Stromal cell of bone marrow (primary cell): ENCODE measurements around the gene DOK7.

Experiments
- DNase-seq: peaks from one replicate; pipeline ENCODE4 v3.0.0-alpha.2; 2012; ENCODE audit warnings: low read depth

Gene DOK7

GRCh38 chr4:3463556-3464348 is 646 bp downstream of the DOK7 start:
- DNase-seq: no peak

GRCh38 chr4:3464349-3464905 is 1.3 kb downstream of the DOK7 start:
- DNase-seq: no peak

- DNase-seq: no peak
These were observed 2.0 kb downstream of the DOK7 start for GRCh38 chr4:3464911-3465697.

GRCh38 chr4:3465698-3466671 is 2.9 kb downstream of the DOK7 start:
- no peak for DNase-seq

GRCh38 chr4:3466691-3467600 is 3.8 kb downstream of the DOK7 start:
- DNase-seq: no peak

GRCh38 chr4:3467601-3468031 is 4.5 kb downstream of the DOK7 start:
- DNase-seq: no peak

- DNase-seq: no peak
These were observed 5.0 kb downstream of the DOK7 start for GRCh38 chr4:3468154-3468553.

- no peak for DNase-seq
These were observed 5.7 kb downstream of the DOK7 start for GRCh38 chr4:3468804-3469203.

GRCh38 chr4:3469386-3470243 is 6.5 kb downstream of the DOK7 start:
- DNase-seq: no peak

GRCh38 chr4:3470244-3471097 is 7.4 kb downstream of the DOK7 start:
- DNase-seq: no peak

- no peak for DNase-seq
These were observed 8.1 kb downstream of the DOK7 start for GRCh38 chr4:3471098-3471760.

- no peak for DNase-seq
These were observed 8.8 kb downstream of the DOK7 start for GRCh38 chr4:3471886-3472285.

GRCh38 chr4:3472411-3473141 is 9.5 kb downstream of the DOK7 start:
- DNase-seq: no peak

GRCh38 chr4:3473181-3473950 is 10.3 kb downstream of the DOK7 start:
- DNase-seq: no peak

GRCh38 chr4:3473996-3474765 is 11.1 kb downstream of the DOK7 start:
- DNase-seq: no peak
